Measurements from ENCODE around the gene PLCB1. TPM values are rescaled to one million over a fixed set of nuclear protein-coding genes. Genes with fewer than 3 reads are reported as not detected.
A peak's percentile ranks its signal among the peaks of the same experiment; 100 is the strongest.

PLCB1 gene
- total RNA-seq, 1 experiment from 2014 or later: 6.8 TPM

GRCh38 chr20:8524101-8525016 is 392.3 kb downstream of the PLCB1 start:
- peak; percentile 42 for DNase-seq (ENCODE audit: low spot score)
- H3K27me3 ChIP-seq (replicated peaks; ENCODE audit: insufficient read depth, low read depth, low read length, poor library complexity): no peaks in the 10 kb centered on the region
- H3K4me1 ChIP-seq (ENCODE audit: insufficient read depth, low read length, poor library complexity, severe bottlenecking): peaks cover 9% of the 10 kb centered on the region
- no peaks in the 10 kb centered on the region for H3K36me3 ChIP-seq (ENCODE audit: insufficient read depth, low read length, poor library complexity, severe bottlenecking)
- no TSS peak for BruUV-seq (replicated peaks)
- intact Hi-C loops (cut with micrococcal nuclease; ENCODE audit: unreplicated experiment): loop anchor here (5.0 to 10.0 kb wide), 2 partner anchors 390 to 482 kb away; partner anchors contain the start of gene PLCB1
- no peak overlapping the region for H3K27ac ChIP-seq (ENCODE audit: low read depth, low read length, poor library complexity, severe bottlenecking)
- ChIA-PET CTCF (no interaction called here), POLR2A (ENCODE audit: low non-redundant PET) (no interaction called here)
- H3K4me3 ChIP-seq (ENCODE audit: low read depth, low read length, poor library complexity, severe bottlenecking): no peak overlapping the region
- H3K9me3 ChIP-seq (ENCODE audit: low read depth, low read length, poor library complexity, severe bottlenecking): no peaks in the 10 kb centered on the region
- TF ChIP-seq EZH2 (IDR thresholded peaks at IDR 0.05; ENCODE audit: borderline replicate concordance, low read depth, low read length, poor library complexity, severe bottlenecking) (no peak), CTCF (conservative IDR thresholded peaks at IDR 0.05; ENCODE audit: low read depth, low read length) (no peak)

- H3K36me3 ChIP-seq (ENCODE audit: insufficient read depth, low read length, poor library complexity, severe bottlenecking): no peaks in the 10 kb centered on the region
- peaks cover 9% of the 10 kb centered on the region for H3K4me1 ChIP-seq (ENCODE audit: insufficient read depth, low read length, poor library complexity, severe bottlenecking)
- no peaks in the 10 kb centered on the region for H3K27me3 ChIP-seq (replicated peaks; ENCODE audit: insufficient read depth, low read depth, low read length, poor library complexity)
- no peak overlapping the region for H3K4me3 ChIP-seq (ENCODE audit: low read depth, low read length, poor library complexity, severe bottlenecking)
- CTCF ChIA-PET: interaction anchor here (0.5 kb wide), 1 partner anchor 593 kb away, joined by 3 read pairs; no protein-coding TSS in a partner anchor
- DNase-seq (ENCODE audit: low spot score): no peak
- no TSS peak for BruUV-seq (replicated peaks)
- no peak overlapping the region for H3K27ac ChIP-seq (ENCODE audit: low read depth, low read length, poor library complexity, severe bottlenecking)
- no peaks in the 10 kb centered on the region for H3K9me3 ChIP-seq (ENCODE audit: low read depth, low read length, poor library complexity, severe bottlenecking)
- TF ChIP-seq EZH2 (IDR thresholded peaks at IDR 0.05; ENCODE audit: borderline replicate concordance, low read depth, low read length, poor library complexity, severe bottlenecking) (no peak), CTCF (conservative IDR thresholded peaks at IDR 0.05; ENCODE audit: low read depth, low read length) (no peak)
- intact Hi-C loops (cut with micrococcal nuclease; ENCODE audit: unreplicated experiment): loop anchor here (10.0 kb wide), 1 partner anchor 390 kb away; the partner anchor contains the start of gene PLCB1
- POLR2A ChIA-PET (ENCODE audit: low non-redundant PET): no interaction called here
These were observed 392.9 kb downstream of the PLCB1 start for GRCh38 chr20:8525017-8525343.

- intact Hi-C loops (cut with micrococcal nuclease; ENCODE audit: unreplicated experiment): loop anchor here (10.0 kb wide), 1 partner anchor 392 kb away; the partner anchor contains the start of gene PLCB1
- DNase-seq (ENCODE audit: low spot score): peak; percentile 11
- POLR2A ChIA-PET (ENCODE audit: low non-redundant PET): interaction anchor here (0.7 kb wide), 1 partner anchor 11 kb away, joined by 3 read pairs; no protein-coding TSS in a partner anchor
- BruUV-seq (replicated peaks): no TSS peak
- Histone ChIP-seq H3K9me3 (ENCODE audit: low read depth, low read length, poor library complexity, severe bottlenecking) (no peaks in the 10 kb centered on the region), H3K27ac (ENCODE audit: low read depth, low read length, poor library complexity, severe bottlenecking) (no peak overlapping the region), H3K36me3 (ENCODE audit: insufficient read depth, low read length, poor library complexity, severe bottlenecking) (no peaks in the 10 kb centered on the region), H3K27me3 (replicated peaks; ENCODE audit: insufficient read depth, low read depth, low read length, poor library complexity) (no peaks in the 10 kb centered on the region), H3K4me3 (ENCODE audit: low read depth, low read length, poor library complexity, severe bottlenecking) (no peak overlapping the region), H3K4me1 (ENCODE audit: insufficient read depth, low read length, poor library complexity, severe bottlenecking) (peaks cover 9% of the 10 kb centered on the region)
- CTCF ChIA-PET: interaction anchor here (1.0 kb wide), 1 partner anchor 9 kb away, joined by 3 read pairs; no protein-coding TSS in a partner anchor
- TF ChIP-seq CTCF (conservative IDR thresholded peaks at IDR 0.05; ENCODE audit: low read depth, low read length): no peak
- TF ChIP-seq EZH2 (IDR thresholded peaks at IDR 0.05; ENCODE audit: borderline replicate concordance, low read depth, low read length, poor library complexity, severe bottlenecking): no peak
These were observed 394.5 kb downstream of the PLCB1 start for GRCh38 chr20:8526610-8527009.
